ACC112 (cell line): Measurements from ENCODE around the gene NDUFAF4.

Experiments
- H2AFZ ChIP-seq: fragments of 200-600 bp; sonication (generic); one replicate; pipeline ENCODE4 v1.6.0; 2017; ENCODE audit warnings: antibody characterized with exemption, low read length; ENCODE audit not compliant: unreplicated experiment
- H3K27ac ChIP-seq: fragments of 200-600 bp; sonication (generic); 2 replicates; pipeline ENCODE4 v1.5.1; 2014; ENCODE audit warnings: low read depth, mild to moderate bottlenecking, antibody characterized with exemption, low read length, moderate library complexity
- H3K27me3 ChIP-seq: fragments of 200-600 bp; sonication (generic); 2 replicates; pipeline ENCODE4 v1.6.1; 2014; ENCODE audit warnings: mild to moderate bottlenecking, antibody characterized with exemption, low read length, moderate library complexity, mixed read lengths; ENCODE audit not compliant: insufficient read depth
- H3K36me3 ChIP-seq: fragments of 200-600 bp; sonication (generic); 2 replicates; pipeline ENCODE4 v1.6.1; 2016; ENCODE audit warnings: mild to moderate bottlenecking, antibody characterized with exemption, low read length, moderate library complexity, mixed read lengths; ENCODE audit not compliant: insufficient read depth
- H3K4me1 ChIP-seq: fragments of 200-600 bp; sonication (generic); one replicate; pipeline ENCODE4 v1.6.1; 2016; ENCODE audit warnings: low read length, mixed read lengths; ENCODE audit not compliant: insufficient read depth, unreplicated experiment, control insufficient read depth
- H3K4me3 ChIP-seq: fragments of 200-600 bp; sonication (generic); 2 replicates; pipeline ENCODE4 v1.5.1; 2014; ENCODE audit warnings: mild to moderate bottlenecking, low read depth, low read length
- H3K79me2 ChIP-seq: fragments of 200-600 bp; sonication (generic); one replicate; pipeline ENCODE4 v1.6.0; 2016; ENCODE audit warnings: low read length; ENCODE audit not compliant: control insufficient read depth, unreplicated experiment, insufficient read depth

NDUFAF4 gene

GRCh38 chr6:96864216-96865054 is 33.3 kb downstream of the NDUFAF4 start:
- H3K4me3 ChIP-seq: no peak overlapping the region
- H3K79me2 ChIP-seq: no peaks in the 10 kb centered on the region
- H3K36me3 ChIP-seq: no peaks in the 10 kb centered on the region
- H3K4me1 ChIP-seq: no peaks in the 10 kb centered on the region
- peaks cover 55% of the 10 kb centered on the region for H3K27me3 ChIP-seq
- no peak overlapping the region for H3K27ac ChIP-seq
- H2AFZ ChIP-seq: no peak overlapping the region

- Histone ChIP-seq H3K36me3 (no peaks in the 10 kb centered on the region), H3K79me2 (no peaks in the 10 kb centered on the region), H3K27ac (no peak overlapping the region), H3K27me3 (peaks cover 53% of the 10 kb centered on the region), H2AFZ (no peak overlapping the region), H3K4me3 (no peak overlapping the region), H3K4me1 (no peaks in the 10 kb centered on the region)
Measured at GRCh38 chr6:96862560-96862959, 35.1 kb downstream of the NDUFAF4 start.

DNA sequence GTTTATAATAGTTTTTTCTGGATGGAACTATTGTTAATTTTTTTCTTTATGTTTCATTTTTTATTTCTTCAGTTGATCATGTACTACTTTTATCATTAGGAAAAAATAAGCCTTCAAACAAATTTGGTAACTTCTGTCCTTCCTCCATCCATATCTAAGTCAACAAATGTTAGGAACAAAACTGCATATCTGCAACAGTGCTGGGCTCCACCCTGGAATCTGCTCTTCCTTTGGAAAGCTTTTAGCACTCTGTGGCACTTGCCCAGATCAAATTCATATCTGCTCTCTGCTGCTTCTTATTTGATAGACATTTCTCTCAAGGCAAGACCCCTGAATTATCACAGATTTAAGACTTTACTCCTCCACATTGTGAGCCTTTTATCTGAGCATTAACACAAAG is 36.1 kb downstream of the NDUFAF4 start:
- H3K4me1 ChIP-seq: no peaks in the 10 kb centered on the region
- H3K4me3 ChIP-seq: no peak overlapping the region
- H3K36me3 ChIP-seq: no peaks in the 10 kb centered on the region
- no peaks in the 10 kb centered on the region for H3K79me2 ChIP-seq
- H3K27me3 ChIP-seq: peaks cover 51% of the 10 kb centered on the region
- no peak overlapping the region for H3K27ac ChIP-seq
- H2AFZ ChIP-seq: no peak overlapping the region

GRCh38 chr6:96856856-96857255 is 40.8 kb downstream of the NDUFAF4 start:
- Histone ChIP-seq H3K4me3 (no peak overlapping the region), H3K36me3 (no peaks in the 10 kb centered on the region), H3K27ac (no peak overlapping the region), H2AFZ (no peak overlapping the region), H3K27me3 (peaks cover 19% of the 10 kb centered on the region; the same call in 1 of the 2 replicates), H3K79me2 (no peaks in the 10 kb centered on the region), H3K4me1 (no peaks in the 10 kb centered on the region)

DNA sequence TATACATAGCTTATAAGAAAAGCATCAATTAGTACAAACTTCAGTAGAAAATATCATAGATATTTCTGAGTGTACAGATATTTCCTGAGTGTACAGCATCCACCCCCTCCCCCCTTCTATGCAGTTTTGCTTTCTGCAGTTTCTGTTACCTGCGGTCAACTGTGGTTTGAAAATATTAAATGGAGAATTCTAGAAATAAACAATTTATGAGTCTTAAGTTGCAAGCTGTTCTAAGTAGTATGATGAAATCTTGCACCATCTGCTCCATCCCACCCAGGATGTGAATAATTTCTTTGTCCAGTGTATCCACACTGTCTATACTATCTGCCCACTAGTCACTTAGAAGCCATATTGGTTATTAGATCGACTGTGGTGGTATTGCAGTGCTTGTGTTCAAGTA is 44.6 kb downstream of the NDUFAF4 start:
- peaks cover 15% of the 10 kb centered on the region for H3K27me3 ChIP-seq
- H3K79me2 ChIP-seq: no peaks in the 10 kb centered on the region
- no peaks in the 10 kb centered on the region for H3K4me1 ChIP-seq
- H3K27ac ChIP-seq: no peak overlapping the region
- no peaks in the 10 kb centered on the region for H3K36me3 ChIP-seq
- H3K4me3 ChIP-seq: no peak overlapping the region
- no peak overlapping the region for H2AFZ ChIP-seq

DNA sequence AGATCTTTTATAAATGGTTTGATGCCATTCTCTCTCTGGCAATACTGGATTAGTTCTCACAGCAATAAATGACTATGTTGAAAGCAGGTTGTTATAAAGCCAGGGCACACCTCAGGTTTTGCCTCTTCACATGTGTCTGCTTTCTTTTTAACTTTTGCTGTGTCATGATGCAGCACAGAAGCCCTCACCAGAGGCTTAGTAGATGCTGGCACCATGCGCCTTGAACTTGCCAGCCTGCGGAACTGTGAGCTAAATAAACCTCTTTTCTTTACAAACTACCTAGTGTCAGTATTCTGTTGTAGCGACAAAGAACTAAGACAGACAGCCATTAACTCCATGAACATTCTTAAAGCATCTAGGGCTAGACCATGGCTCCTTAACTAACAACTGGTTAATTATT is 45.1 kb downstream of the NDUFAF4 start:
- H2AFZ ChIP-seq: no peak overlapping the region
- no peaks in the 10 kb centered on the region for H3K36me3 ChIP-seq
- H3K27me3 ChIP-seq: peaks cover 10% of the 10 kb centered on the region
- no peaks in the 10 kb centered on the region for H3K4me1 ChIP-seq
- H3K27ac ChIP-seq: no peak overlapping the region
- no peaks in the 10 kb centered on the region for H3K79me2 ChIP-seq
- no peak overlapping the region for H3K4me3 ChIP-seq

DNA sequence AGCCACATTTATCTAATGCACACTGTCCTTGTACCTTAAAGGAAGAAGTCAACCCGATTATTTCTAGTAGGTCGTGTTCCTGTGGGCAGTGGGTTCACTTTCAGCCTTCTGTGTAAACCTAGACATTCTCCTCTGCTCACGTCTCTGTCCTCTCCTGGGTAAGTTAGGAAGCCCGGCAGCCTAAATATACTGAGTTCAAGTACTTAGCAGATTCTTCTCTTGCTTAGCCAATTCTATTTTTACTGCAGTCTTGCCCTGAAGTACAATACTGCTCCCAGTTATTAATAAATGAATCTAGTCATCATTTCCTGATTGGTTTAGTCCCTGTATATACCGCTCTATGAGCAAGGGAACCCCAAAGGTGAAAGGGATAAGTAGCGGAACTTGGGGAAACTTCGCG is 45.8 kb downstream of the NDUFAF4 start:
- Histone ChIP-seq H3K4me1 (no peaks in the 10 kb centered on the region), H3K27ac (no peak overlapping the region), H3K27me3 (peaks cover 4% of the 10 kb centered on the region), H2AFZ (no peak overlapping the region), H3K79me2 (no peaks in the 10 kb centered on the region), H3K4me3 (no peak overlapping the region), H3K36me3 (no peaks in the 10 kb centered on the region)

DNA sequence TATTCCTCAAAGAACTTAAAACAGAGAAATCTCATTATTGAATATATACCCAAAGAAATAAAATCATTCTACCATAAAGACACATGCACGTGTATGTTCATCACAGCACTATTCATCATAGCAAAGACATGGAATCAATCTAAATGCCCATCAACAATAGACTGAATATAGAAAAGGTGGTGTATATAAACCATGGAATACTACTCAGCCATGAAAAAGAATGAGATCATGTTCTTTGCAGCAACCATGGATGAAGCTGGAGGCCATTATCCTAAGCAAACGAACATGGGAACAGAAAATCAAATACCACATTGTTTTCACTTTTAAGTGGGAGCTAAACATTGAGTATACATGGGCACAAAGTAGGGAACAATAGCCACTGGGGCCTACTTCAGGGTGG is 48.1 kb downstream of the NDUFAF4 start:
- Histone ChIP-seq H3K27me3 (peaks cover 14% of the 10 kb centered on the region), H2AFZ (no peak overlapping the region), H3K79me2 (no peaks in the 10 kb centered on the region), H3K4me1 (no peaks in the 10 kb centered on the region), H3K36me3 (no peaks in the 10 kb centered on the region), H3K4me3 (no peak overlapping the region), H3K27ac (no peak overlapping the region)

GRCh38 chr6:96844530-96844929 is 53.2 kb downstream of the NDUFAF4 start:
- Histone ChIP-seq H3K4me1 (no peaks in the 10 kb centered on the region), H3K79me2 (no peaks in the 10 kb centered on the region), H3K27ac (no peak overlapping the region), H3K36me3 (no peaks in the 10 kb centered on the region), H2AFZ (no peak overlapping the region), H3K4me3 (no peak overlapping the region), H3K27me3 (peaks cover 31% of the 10 kb centered on the region)

- Histone ChIP-seq H3K27ac (no peak overlapping the region), H3K36me3 (no peaks in the 10 kb centered on the region), H3K4me3 (no peak overlapping the region), H3K79me2 (no peaks in the 10 kb centered on the region), H3K27me3 (peaks cover 53% of the 10 kb centered on the region), H2AFZ (no peak overlapping the region), H3K4me1 (no peaks in the 10 kb centered on the region)
Measured at GRCh38 chr6:96841345-96841744, 56.3 kb downstream of the NDUFAF4 start.
